ENCODE data around the gene RPN1.

Gene RPN1

GRCh38 chr3:128598884-128599664 is 51.5 kb downstream of the RPN1 start:
- no peak for TF ChIP-seq CTCF (IDR thresholded peaks at IDR 0.05)

GRCh38 chr3:128597900-128598299 is 52.7 kb downstream of the RPN1 start:
- no peak for TF ChIP-seq CTCF (IDR thresholded peaks at IDR 0.05)

- no peak for TF ChIP-seq CTCF (IDR thresholded peaks at IDR 0.05)
Measured at GRCh38 chr3:128592864-128593263, 57.8 kb downstream of the RPN1 start.

GRCh38 chr3:128591738-128592426 is 58.7 kb downstream of the RPN1 start:
- no peak for TF ChIP-seq CTCF (IDR thresholded peaks at IDR 0.05)

- TF ChIP-seq CTCF (IDR thresholded peaks at IDR 0.05): no peak
Measured at GRCh38 chr3:128590948-128591347, 59.7 kb downstream of the RPN1 start.

GRCh38 chr3:128588147-128588546 is 62.5 kb downstream of the RPN1 start:
- TF ChIP-seq CTCF (IDR thresholded peaks at IDR 0.05): no peak

GRCh38 chr3:128587391-128587790 is 63.2 kb downstream of the RPN1 start:
- TF ChIP-seq CTCF (IDR thresholded peaks at IDR 0.05): no peak

Measured in LNCAP (cell line).